ENCODE results near the gene ABHD4. TPM values are rescaled to one million over a fixed set of nuclear protein-coding genes. Genes with fewer than 3 reads are reported as not detected.
"Not testable (repeated sequence)": the region's sequence is repeated elsewhere in the genome, so short reads cannot be mapped to it uniquely, and the experiment has no call there.

ABHD4 gene
- total RNA-seq, 1 donor from 2014 or later = 31.9 TPM

DNA sequence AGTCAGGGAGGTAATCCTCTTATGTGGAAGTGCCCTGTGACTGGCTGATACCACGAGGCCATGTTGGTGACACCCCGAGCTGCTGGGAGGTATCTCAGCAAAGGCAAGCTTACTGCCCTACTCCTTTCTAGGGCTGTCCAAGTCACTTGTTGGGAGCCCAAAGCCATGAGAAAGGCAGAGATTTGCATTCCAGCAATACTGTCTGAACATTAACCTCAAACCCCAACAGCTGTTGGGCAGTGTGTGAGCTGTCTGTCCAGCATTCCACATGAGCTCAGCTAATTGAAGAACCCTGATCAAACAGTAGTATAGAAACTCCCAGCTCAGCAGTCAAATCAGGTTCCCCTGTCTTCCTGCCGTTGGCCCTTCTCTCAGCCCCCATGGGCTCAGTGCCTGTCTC lies 9.2 kb downstream of the ABHD4 start:
- H3K27ac ChIP-seq = no peak overlapping the region
- no peaks in the 10 kb centered on the region for H3K27me3 ChIP-seq
- H3K9me3 ChIP-seq = no peaks in the 10 kb centered on the region
- no peak overlapping the region for H3K4me3 ChIP-seq
- no peaks in the 10 kb centered on the region for H3K4me1 ChIP-seq
- TF ChIP-seq POLR2A (IDR thresholded peaks at IDR 0.05) (no peak), POLR2AphosphoS5 (IDR thresholded peaks at IDR 0.05; ENCODE audit: insufficient read depth in 1 of 2, low read depth in 1 of 2) (no peak)
- TF ChIP-seq, protein P1, sequence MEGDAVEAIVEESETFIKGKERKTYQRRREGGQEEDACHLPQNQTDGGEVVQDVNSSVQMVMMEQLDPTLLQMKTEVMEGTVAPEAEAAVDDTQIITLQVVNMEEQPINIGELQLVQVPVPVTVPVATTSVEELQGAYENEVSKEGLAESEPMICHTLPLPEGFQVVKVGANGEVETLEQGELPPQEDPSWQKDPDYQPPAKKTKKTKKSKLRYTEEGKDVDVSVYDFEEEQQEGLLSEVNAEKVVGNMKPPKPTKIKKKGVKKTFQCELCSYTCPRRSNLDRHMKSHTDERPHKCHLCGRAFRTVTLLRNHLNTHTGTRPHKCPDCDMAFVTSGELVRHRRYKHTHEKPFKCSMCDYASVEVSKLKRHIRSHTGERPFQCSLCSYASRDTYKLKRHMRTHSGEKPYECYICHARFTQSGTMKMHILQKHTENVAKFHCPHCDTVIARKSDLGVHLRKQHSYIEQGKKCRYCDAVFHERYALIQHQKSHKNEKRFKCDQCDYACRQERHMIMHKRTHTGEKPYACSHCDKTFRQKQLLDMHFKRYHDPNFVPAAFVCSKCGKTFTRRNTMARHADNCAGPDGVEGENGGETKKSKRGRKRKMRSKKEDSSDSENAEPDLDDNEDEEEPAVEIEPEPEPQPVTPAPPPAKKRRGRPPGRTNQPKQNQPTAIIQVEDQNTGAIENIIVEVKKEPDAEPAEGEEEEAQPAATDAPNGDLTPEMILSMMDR (IDR thresholded peaks at IDR 0.05) = no peak
- peaks cover 4 to 96% of the 10 kb centered on the region in 2 donors for H3K36me3 ChIP-seq
- intact Hi-C loops (cut with DNase I) = no loop called here
- no peak for DNase-seq (ENCODE audit: extremely low spot score in 2 of 2)

GRCh38 chr14:22610931-22611330 lies 12.8 kb downstream of the ABHD4 start:
- no peak for DNase-seq (ENCODE audit: extremely low spot score in 2 of 2)
- H3K36me3 ChIP-seq = peaks cover 0 to 60% of the 10 kb centered on the region in 2 donors
- peaks cover 15% of the 10 kb centered on the region for H3K4me1 ChIP-seq
- no peaks in the 10 kb centered on the region for H3K27me3 ChIP-seq
- no peak overlapping the region for H3K4me3 ChIP-seq
- intact Hi-C loops (cut with DNase I) = no loop called here
- H3K9me3 ChIP-seq = no peaks in the 10 kb centered on the region
- TF ChIP-seq, protein P1 (IDR thresholded peaks at IDR 0.05) = no peak
- TF ChIP-seq POLR2A (IDR thresholded peaks at IDR 0.05) (no peak), POLR2AphosphoS5 (IDR thresholded peaks at IDR 0.05; ENCODE audit: insufficient read depth in 1 of 2, low read depth in 1 of 2) (no peak)
- H3K27ac ChIP-seq = no peak overlapping the region

- H3K36me3 ChIP-seq = peaks cover 0 to 37% of the 10 kb centered on the region in 2 donors
- H3K9me3 ChIP-seq = no peaks in the 10 kb centered on the region
- no peaks in the 10 kb centered on the region for H3K27me3 ChIP-seq
- H3K4me3 ChIP-seq = no peak overlapping the region
- H3K4me1 ChIP-seq = peaks cover 15% of the 10 kb centered on the region
- DNase-seq (ENCODE audit: extremely low spot score in 2 of 2) = no peak
- no peak overlapping the region for H3K27ac ChIP-seq
- TF ChIP-seq POLR2AphosphoS5 (IDR thresholded peaks at IDR 0.05; ENCODE audit: insufficient read depth in 1 of 2, low read depth in 1 of 2) (no peak), POLR2A (IDR thresholded peaks at IDR 0.05) (no peak)
- TF ChIP-seq, protein P1 (IDR thresholded peaks at IDR 0.05) = no peak
- intact Hi-C loops (cut with DNase I) = no loop called here
Observed at GRCh38 chr14:22613106-22613695, 15.1 kb downstream of the ABHD4 start.

- H3K27me3 ChIP-seq = no peaks in the 10 kb centered on the region
- intact Hi-C loops (cut with DNase I) = no loop called here
- no peak overlapping the region for H3K27ac ChIP-seq
- peaks cover 0 to 32% of the 10 kb centered on the region in 2 donors for H3K36me3 ChIP-seq
- no peaks in the 10 kb centered on the region for H3K9me3 ChIP-seq
- H3K4me1 ChIP-seq = peaks cover 15% of the 10 kb centered on the region
- H3K4me3 ChIP-seq = no peak overlapping the region
- no peak for TF ChIP-seq POLR2AphosphoS5 (IDR thresholded peaks at IDR 0.05; ENCODE audit: insufficient read depth in 1 of 2, low read depth in 1 of 2)
- TF ChIP-seq, protein P1 (IDR thresholded peaks at IDR 0.05) = no peak
- TF ChIP-seq POLR2A (IDR thresholded peaks at IDR 0.05) = no peak
- no peak for DNase-seq (ENCODE audit: extremely low spot score in 2 of 2)
Observed at GRCh38 chr14:22613736-22614239, 15.7 kb downstream of the ABHD4 start.

DNA sequence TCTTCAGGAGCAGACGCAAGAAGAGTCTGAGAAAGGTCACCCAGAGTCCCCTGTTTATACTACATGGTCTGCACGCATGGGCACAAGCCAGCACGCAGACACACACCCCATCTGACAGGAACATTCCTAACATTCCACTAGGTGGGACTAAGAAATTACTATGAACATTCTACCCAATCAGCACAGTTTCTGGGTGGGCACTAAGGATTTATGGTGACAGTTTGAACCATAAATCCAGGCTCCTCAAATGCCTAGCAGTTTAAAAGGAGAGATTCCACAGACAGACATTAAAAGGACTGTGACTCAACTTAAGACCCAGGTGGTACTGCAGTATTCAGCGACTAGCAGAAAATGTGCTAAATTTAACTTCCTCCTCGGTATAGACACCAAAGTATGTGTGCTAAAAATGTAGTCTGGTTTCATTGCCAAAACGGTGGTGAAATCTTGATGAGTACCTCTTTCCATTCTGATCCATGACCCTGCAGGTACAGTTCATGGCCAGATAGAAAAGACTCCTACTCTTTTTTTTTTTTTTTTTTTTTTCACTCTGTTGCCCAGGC lies 16.2 kb downstream of the ABHD4 start:
- intact Hi-C loops (cut with DNase I) = no loop called here
- no peak overlapping the region for H3K27ac ChIP-seq
- no peak for DNase-seq (ENCODE audit: extremely low spot score in 2 of 2)

DNA sequence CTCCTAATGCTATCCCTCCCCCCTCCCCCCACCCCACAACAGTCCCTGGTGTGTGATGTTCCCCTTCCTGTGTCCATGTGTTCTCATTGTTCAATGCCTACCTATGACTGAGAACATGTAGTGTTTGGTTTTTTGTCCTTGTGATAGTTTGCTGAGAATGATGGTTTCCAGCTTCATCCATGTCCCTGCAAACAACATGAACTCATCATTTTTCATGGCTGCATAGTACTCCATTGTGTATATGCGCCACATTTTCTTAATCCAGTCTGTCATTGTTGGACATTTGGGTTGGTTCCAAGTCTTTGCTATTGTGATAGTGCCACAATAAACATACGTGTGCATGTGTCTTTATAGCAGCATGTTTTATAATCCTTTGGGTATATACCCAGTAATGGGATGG lies 17.7 kb downstream of the ABHD4 start:
- H3K27ac ChIP-seq; H3K4me3 ChIP-seq; intact Hi-C loops (cut with DNase I); DNase-seq (ENCODE audit: extremely low spot score in 2 of 2); H3K9me3 ChIP-seq; H3K27me3 ChIP-seq: not testable (repeated sequence)
- peaks cover 15% of the 10 kb centered on the region for H3K4me1 ChIP-seq
- peaks cover 0 to 13% of the 10 kb centered on the region in 2 donors for H3K36me3 ChIP-seq

More for the DNA sequence above, 16.2 kb downstream of the ABHD4 start:
- H3K27me3 ChIP-seq = no peaks in the 10 kb centered on the region
- H3K9me3 ChIP-seq = no peaks in the 10 kb centered on the region
- TF ChIP-seq, protein P1 (IDR thresholded peaks at IDR 0.05) = no peak
- no peak for TF ChIP-seq POLR2A (IDR thresholded peaks at IDR 0.05)
- no peak for TF ChIP-seq POLR2AphosphoS5 (IDR thresholded peaks at IDR 0.05; ENCODE audit: insufficient read depth in 1 of 2, low read depth in 1 of 2)
- H3K36me3 ChIP-seq = peaks cover 0 to 26% of the 10 kb centered on the region in 2 donors
- peaks cover 15% of the 10 kb centered on the region for H3K4me1 ChIP-seq
- no peak overlapping the region for H3K4me3 ChIP-seq

Measured in vagina (tissue), 2 donors.